ENCODE data around the gene OTULINL. TPM values are rescaled to one million over a fixed set of nuclear protein-coding genes. Genes with fewer than 3 reads are reported as not detected.

The OTULINL gene
- total RNA-seq, 1 donor from 2014 or later, result 0.05 TPM

- no peak for DNase-seq (ENCODE audit: low read depth)
These were observed 5.4 kb upstream of the OTULINL start for GRCh38 chr5:14576206-14576605.

GRCh38 chr5:14577079-14577725 lies 4.4 kb upstream of the OTULINL start:
- no peak for DNase-seq (ENCODE audit: low read depth)

GRCh38 chr5:14577971-14578370 lies 3.6 kb upstream of the OTULINL start:
- DNase-seq (ENCODE audit: low read depth), result no peak

- no peak for DNase-seq (ENCODE audit: low read depth)
These were observed 2.3 kb upstream of the OTULINL start for GRCh38 chr5:14579246-14579645.

- no peak for DNase-seq (ENCODE audit: low read depth)
These were observed 1.7 kb upstream of the OTULINL start for GRCh38 chr5:14579731-14580397.

- no peak for DNase-seq (ENCODE audit: low read depth)
These were observed 1.1 kb upstream of the OTULINL start for GRCh38 chr5:14580398-14581034.

- no peak for DNase-seq (ENCODE audit: low read depth)
These were observed 552 bp downstream of the OTULINL start for GRCh38 chr5:14581891-14582796.

GRCh38 chr5:14582797-14583137 lies 1.2 kb downstream of the OTULINL start:
- DNase-seq (ENCODE audit: low read depth), result peak; percentile 8

- no peak for DNase-seq (ENCODE audit: low read depth)
These were observed 3.3 kb downstream of the OTULINL start for GRCh38 chr5:14584848-14585247.

GRCh38 chr5:14587150-14587549 lies 5.6 kb downstream of the OTULINL start:
- no peak for DNase-seq (ENCODE audit: low read depth)

- no peak for DNase-seq (ENCODE audit: low read depth)
These were observed 6.6 kb downstream of the OTULINL start for GRCh38 chr5:14588145-14588544.

GRCh38 chr5:14588758-14589543 lies 7.4 kb downstream of the OTULINL start:
- DNase-seq (ENCODE audit: low read depth), result no peak

- no peak for DNase-seq (ENCODE audit: low read depth)
These were observed 9.4 kb downstream of the OTULINL start for GRCh38 chr5:14590949-14591348.

- peak; percentile 3 for DNase-seq (ENCODE audit: low read depth)
These were observed 10.0 kb downstream of the OTULINL start for GRCh38 chr5:14591548-14591947.

GRCh38 chr5:14593326-14594021 lies 11.9 kb downstream of the OTULINL start:
- no peak for DNase-seq (ENCODE audit: low read depth)

- DNase-seq (ENCODE audit: low read depth), result no peak
These were observed 12.9 kb downstream of the OTULINL start for GRCh38 chr5:14594378-14595074.

- no peak for DNase-seq (ENCODE audit: low read depth)
These were observed 13.6 kb downstream of the OTULINL start for GRCh38 chr5:14595189-14595588.

GRCh38 chr5:14595891-14596290 lies 14.3 kb downstream of the OTULINL start:
- no peak for DNase-seq (ENCODE audit: low read depth)

- DNase-seq (ENCODE audit: low read depth), result no peak
These were observed 15.5 kb downstream of the OTULINL start for GRCh38 chr5:14597080-14597479.

GRCh38 chr5:14598225-14598624 lies 16.6 kb downstream of the OTULINL start:
- no peak for DNase-seq (ENCODE audit: low read depth)

Data from myocyte (in vitro differentiated cells).